ENCODE data around the gene CADM2.

The CADM2 gene

DNA sequence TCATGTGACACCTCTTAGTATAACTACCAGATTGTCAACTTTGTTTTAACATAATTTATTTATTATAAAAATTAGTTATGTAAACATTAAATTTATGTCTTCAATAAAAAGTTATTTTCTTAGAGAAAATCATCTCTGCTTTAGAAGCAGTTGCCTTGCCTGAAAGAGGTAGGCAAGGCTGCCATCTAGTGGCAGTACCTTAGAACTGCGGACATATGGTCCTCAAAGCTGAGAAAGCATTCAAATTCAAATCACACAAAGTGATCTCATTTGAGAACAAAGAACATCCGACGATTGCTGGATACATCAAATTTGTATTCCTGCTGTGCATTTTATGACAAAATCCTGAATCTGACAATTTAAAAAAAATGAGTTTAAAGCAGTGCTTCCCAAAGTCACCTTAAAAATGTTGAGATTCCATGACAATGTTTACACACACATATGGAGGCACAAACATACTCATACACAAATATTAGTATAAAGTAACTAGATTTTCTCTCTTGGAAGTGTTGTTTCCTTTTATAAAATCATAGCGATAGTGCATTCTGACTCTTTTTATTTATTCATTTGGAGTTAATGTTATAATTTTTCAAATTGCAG lies 617.4 kb downstream of the CADM2 start:
- H3K27me3 Mint-ChIP-seq (ENCODE audit: low read depth, poor library complexity), result no peaks in the 10 kb centered on the region
- TF ChIP-seq CTCF (IDR thresholded peaks at IDR 0.05), result peak; percentile 87

DNA sequence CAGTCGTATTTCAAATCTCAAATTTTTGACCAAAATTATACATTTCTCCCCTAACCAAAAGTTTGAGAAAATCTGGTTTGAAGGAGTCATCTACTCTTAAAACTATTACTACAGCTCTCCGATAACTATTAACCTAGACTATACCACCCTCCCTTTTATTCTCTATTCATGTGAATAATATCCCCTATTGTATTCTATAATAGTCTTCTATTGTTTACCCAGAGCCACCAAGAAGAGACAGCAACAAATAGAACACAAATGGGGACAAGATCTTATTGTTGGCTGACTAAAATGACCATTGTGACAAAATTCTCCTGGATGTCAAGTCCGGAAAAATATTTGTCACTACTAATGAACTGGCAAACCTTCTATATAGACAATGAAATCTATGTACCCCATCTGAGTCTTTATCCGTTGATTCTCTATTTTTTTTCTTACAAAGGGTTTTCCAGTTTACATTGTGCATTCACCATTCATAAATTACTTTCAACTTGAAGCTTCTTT lies 618.0 kb downstream of the CADM2 start:
- peaks cover 6% of the 10 kb centered on the region for H3K36me3 Mint-ChIP-seq (ENCODE audit: low read depth)

More for the DNA sequence above, 617.4 kb downstream of the CADM2 start:
- Mint-ChIP-seq H3K27ac (no peak overlapping the region), H3K36me3 (ENCODE audit: low read depth) (peaks cover 6% of the 10 kb centered on the region), H3K4me1 (peaks cover 4% of the 10 kb centered on the region), H3K9me3 (peaks cover 4% of the 10 kb centered on the region), H3K4me3 (no peak overlapping the region)
- DNase-seq, result peak; percentile 65

DNA sequence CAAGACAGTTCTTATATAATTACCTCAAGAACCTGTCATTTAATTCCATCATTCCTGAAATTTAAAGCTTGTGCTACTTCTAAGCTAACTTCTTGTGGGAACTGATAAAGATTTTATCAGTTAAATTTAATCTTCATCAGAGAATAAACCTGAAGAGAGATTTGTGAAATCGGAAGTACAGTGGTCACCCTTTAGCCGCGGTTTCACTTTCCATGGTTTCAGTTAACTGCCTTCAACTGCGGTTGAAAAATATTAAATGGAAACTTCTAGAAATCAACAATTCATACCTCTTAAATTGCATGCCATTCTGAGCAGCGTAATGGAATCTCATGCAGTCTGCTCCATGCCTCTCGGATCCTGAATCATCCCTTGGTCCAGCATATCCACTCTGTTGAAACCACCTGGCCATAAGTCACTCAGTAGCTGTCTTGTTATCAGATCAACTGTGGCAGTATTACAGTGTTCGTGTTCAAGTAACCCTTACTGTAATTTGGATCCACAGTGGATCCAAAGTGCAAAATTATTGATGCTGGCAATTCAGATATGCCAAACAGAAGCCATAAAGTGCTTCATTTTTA lies 626.1 kb downstream of the CADM2 start:
- Mint-ChIP-seq H3K27ac (no peak overlapping the region), H3K9me3 (no peaks in the 10 kb centered on the region), H3K4me1 (peaks cover 8% of the 10 kb centered on the region), H3K4me3 (no peak overlapping the region), H3K27me3 (ENCODE audit: low read depth, poor library complexity) (no peaks in the 10 kb centered on the region), H3K36me3 (ENCODE audit: low read depth) (no peaks in the 10 kb centered on the region)
- DNase-seq, result no peak
- no peak for TF ChIP-seq CTCF (IDR thresholded peaks at IDR 0.05)

More for the DNA sequence above, 618.0 kb downstream of the CADM2 start:
- Mint-ChIP-seq H3K27me3 (ENCODE audit: low read depth, poor library complexity) (no peaks in the 10 kb centered on the region), H3K27ac (no peak overlapping the region), H3K9me3 (peaks cover 4% of the 10 kb centered on the region), H3K4me3 (no peak overlapping the region), H3K4me1 (peaks cover 4% of the 10 kb centered on the region)
- no peak for DNase-seq
- TF ChIP-seq CTCF (IDR thresholded peaks at IDR 0.05), result no peak

DNA sequence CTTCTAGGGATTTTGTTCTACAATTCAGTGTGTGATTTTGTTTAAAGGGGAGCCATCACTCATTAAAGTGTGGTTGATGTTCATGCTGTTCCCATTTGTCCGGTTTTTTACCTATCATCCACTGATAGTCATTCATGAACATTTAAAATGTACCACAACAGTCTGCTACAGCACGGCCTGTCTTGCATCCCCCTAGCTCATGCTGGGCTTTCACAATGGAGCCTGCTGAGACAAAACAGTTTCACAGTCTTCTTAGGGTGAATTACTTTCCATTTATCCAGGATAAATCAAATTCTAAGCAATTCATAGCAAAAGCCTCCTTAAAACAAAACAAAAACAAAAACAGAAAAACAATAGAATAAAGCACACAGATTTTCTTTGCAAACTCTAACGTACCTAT lies 627.2 kb downstream of the CADM2 start:
- Mint-ChIP-seq H3K9me3 (no peaks in the 10 kb centered on the region), H3K36me3 (ENCODE audit: low read depth) (no peaks in the 10 kb centered on the region), H3K4me3 (no peak overlapping the region), H3K27ac (no peak overlapping the region), H3K4me1 (peaks cover 8% of the 10 kb centered on the region), H3K27me3 (ENCODE audit: low read depth, poor library complexity) (no peaks in the 10 kb centered on the region)
- no peak for DNase-seq
- no peak for TF ChIP-seq CTCF (IDR thresholded peaks at IDR 0.05)

GRCh38 chr3:85589145-85589544 lies 630.4 kb downstream of the CADM2 start:
- H3K4me1 Mint-ChIP-seq, result peaks cover 8% of the 10 kb centered on the region
- TF ChIP-seq CTCF (IDR thresholded peaks at IDR 0.05), result no peak
- no peaks in the 10 kb centered on the region for H3K27me3 Mint-ChIP-seq (ENCODE audit: low read depth, poor library complexity)
- H3K36me3 Mint-ChIP-seq (ENCODE audit: low read depth), result no peaks in the 10 kb centered on the region
- DNase-seq, result no peak
- no peaks in the 10 kb centered on the region for H3K9me3 Mint-ChIP-seq
- no peak overlapping the region for H3K4me3 Mint-ChIP-seq
- H3K27ac Mint-ChIP-seq, result no peak overlapping the region

- peaks cover 8% of the 10 kb centered on the region for H3K4me1 Mint-ChIP-seq
- peaks cover 4% of the 10 kb centered on the region for H3K27me3 Mint-ChIP-seq (ENCODE audit: low read depth, poor library complexity)
- no peak for DNase-seq
- no peak for TF ChIP-seq CTCF (IDR thresholded peaks at IDR 0.05)
- H3K9me3 Mint-ChIP-seq, result no peaks in the 10 kb centered on the region
- no peak overlapping the region for H3K27ac Mint-ChIP-seq
- no peak overlapping the region for H3K4me3 Mint-ChIP-seq
- no peaks in the 10 kb centered on the region for H3K36me3 Mint-ChIP-seq (ENCODE audit: low read depth)
Observed at GRCh38 chr3:85591451-85591850, 632.7 kb downstream of the CADM2 start.
